Measurements from ENCODE around the gene NFATC2. TPM values are rescaled to one million over a fixed set of nuclear protein-coding genes. Genes with fewer than 3 reads are reported as not detected.

NFATC2 gene
- total RNA-seq, 4 donors from 2014 or later, result 8.8 to 15.6 (median 13.0) TPM

DNA sequence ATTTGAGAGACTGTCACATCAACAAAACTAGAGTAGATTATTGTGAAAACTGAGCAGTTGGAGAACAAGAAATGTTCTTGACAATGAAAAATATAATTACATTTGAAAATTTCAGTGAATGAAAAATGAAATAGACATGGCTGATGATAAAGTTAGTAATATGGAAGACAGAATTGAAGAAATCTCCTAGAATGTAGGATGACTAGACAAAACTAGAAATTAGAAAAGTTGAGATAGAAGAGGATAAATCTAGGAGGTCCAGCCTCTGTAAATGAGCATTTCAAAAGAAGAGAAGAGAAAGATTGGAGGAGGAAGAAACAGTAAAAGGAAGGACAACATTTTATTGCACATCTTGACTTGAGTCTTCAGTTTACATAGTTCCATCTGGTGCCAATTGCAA, 178.7 kb downstream of the NFATC2 start:
- Histone ChIP-seq H3K4me3 (no peak overlapping the region), H3K36me3 (no peaks in the 10 kb centered on the region), H3K4me1 (peaks cover 0 to 6% (median 3%) of the 10 kb centered on the region in 4 donors), H3K27me3 (no peaks in the 10 kb centered on the region), H3K27ac (replicated peaks in 1 of 4) (no peak overlapping the region), H3K9me3 (peaks cover 0 to 11% (median 9%) of the 10 kb centered on the region in 4 donors)
- intact Hi-C loops (cut with DNase I), result no loop called here
- DNase-seq (ENCODE audit: extremely low spot score), result no peak
- TF ChIP-seq EP300 (IDR thresholded peaks at IDR 0.05), result no peak
- no peak for TF ChIP-seq POLR2AphosphoS5 (IDR thresholded peaks at IDR 0.05)
- TF ChIP-seq, protein P1, sequence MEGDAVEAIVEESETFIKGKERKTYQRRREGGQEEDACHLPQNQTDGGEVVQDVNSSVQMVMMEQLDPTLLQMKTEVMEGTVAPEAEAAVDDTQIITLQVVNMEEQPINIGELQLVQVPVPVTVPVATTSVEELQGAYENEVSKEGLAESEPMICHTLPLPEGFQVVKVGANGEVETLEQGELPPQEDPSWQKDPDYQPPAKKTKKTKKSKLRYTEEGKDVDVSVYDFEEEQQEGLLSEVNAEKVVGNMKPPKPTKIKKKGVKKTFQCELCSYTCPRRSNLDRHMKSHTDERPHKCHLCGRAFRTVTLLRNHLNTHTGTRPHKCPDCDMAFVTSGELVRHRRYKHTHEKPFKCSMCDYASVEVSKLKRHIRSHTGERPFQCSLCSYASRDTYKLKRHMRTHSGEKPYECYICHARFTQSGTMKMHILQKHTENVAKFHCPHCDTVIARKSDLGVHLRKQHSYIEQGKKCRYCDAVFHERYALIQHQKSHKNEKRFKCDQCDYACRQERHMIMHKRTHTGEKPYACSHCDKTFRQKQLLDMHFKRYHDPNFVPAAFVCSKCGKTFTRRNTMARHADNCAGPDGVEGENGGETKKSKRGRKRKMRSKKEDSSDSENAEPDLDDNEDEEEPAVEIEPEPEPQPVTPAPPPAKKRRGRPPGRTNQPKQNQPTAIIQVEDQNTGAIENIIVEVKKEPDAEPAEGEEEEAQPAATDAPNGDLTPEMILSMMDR (IDR thresholded peaks at IDR 0.05), result no peak
- TF ChIP-seq POLR2A (IDR thresholded peaks at IDR 0.05; ENCODE audit: low read depth), result no peak

DNA sequence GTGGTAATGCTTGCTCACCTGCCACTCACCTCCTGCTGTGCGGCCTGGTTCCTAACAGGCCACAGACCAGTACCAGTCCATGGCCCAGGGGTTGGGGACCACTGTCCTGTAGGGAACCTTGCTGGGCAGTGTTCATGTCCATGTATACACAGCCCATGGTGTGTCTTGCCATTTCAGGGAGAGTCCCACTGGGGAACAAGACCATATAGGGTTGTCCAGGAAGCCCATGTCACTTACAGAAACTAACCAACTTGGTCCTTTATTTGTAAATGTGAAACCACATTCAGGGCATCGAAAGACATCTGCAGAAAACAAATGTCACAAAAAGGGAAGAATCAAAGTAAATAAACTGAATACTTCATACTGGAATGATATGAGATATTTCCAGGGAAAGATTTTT, 179.1 kb downstream of the NFATC2 start:
- intact Hi-C loops (cut with DNase I), result no loop called here
- Histone ChIP-seq H3K27ac (replicated peaks in 1 of 4) (no peak overlapping the region), H3K4me1 (peaks cover 0 to 6% (median 3%) of the 10 kb centered on the region in 4 donors), H3K36me3 (no peaks in the 10 kb centered on the region), H3K4me3 (no peak overlapping the region), H3K9me3 (peaks cover 0 to 11% (median 9%) of the 10 kb centered on the region in 4 donors), H3K27me3 (no peaks in the 10 kb centered on the region)
- TF ChIP-seq POLR2A (IDR thresholded peaks at IDR 0.05; ENCODE audit: low read depth) (no peak), EP300 (IDR thresholded peaks at IDR 0.05) (no peak), POLR2AphosphoS5 (IDR thresholded peaks at IDR 0.05) (no peak)
- TF ChIP-seq, protein P1 (IDR thresholded peaks at IDR 0.05), result no peak
- DNase-seq (ENCODE audit: extremely low spot score), result no peak
- WGBS, result 65% methylated on average over 2 of the region's 2 CpGs

DNA sequence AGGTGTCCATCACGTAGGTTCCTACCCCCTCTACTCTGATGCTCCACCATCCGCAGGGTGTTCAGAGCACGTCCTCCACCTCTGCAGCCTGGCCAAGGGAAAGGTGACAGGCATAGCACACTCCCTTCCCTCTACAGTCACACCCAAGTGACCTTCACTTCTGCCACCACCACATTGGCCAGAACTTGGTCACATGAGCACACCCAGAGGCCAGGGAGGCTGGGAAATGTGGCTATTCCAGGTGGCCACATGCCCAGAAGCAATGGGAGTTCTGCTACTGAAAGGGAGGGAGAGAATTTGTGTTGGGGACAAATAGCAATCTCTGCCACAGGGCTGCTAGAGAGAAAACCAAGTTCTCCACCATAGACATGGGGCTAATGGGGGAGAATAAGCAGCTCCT, 180.3 kb downstream of the NFATC2 start:
- Histone ChIP-seq H3K4me3 (no peak overlapping the region), H3K4me1 (peaks cover 0 to 6% (median 3%) of the 10 kb centered on the region in 4 donors), H3K9me3 (peaks cover 0 to 11% (median 9%) of the 10 kb centered on the region in 4 donors), H3K36me3 (no peaks in the 10 kb centered on the region), H3K27me3 (no peaks in the 10 kb centered on the region), H3K27ac (replicated peaks in 1 of 4) (no peak overlapping the region)
- TF ChIP-seq POLR2A (IDR thresholded peaks at IDR 0.05; ENCODE audit: low read depth) (no peak), EP300 (IDR thresholded peaks at IDR 0.05) (no peak), POLR2AphosphoS5 (IDR thresholded peaks at IDR 0.05) (no peak)
- TF ChIP-seq, protein P1 (IDR thresholded peaks at IDR 0.05), result no peak
- 92% methylated on average over 3 of the region's 3 CpGs for WGBS
- DNase-seq (ENCODE audit: extremely low spot score), result no peak
- intact Hi-C loops (cut with DNase I), result no loop called here

DNA sequence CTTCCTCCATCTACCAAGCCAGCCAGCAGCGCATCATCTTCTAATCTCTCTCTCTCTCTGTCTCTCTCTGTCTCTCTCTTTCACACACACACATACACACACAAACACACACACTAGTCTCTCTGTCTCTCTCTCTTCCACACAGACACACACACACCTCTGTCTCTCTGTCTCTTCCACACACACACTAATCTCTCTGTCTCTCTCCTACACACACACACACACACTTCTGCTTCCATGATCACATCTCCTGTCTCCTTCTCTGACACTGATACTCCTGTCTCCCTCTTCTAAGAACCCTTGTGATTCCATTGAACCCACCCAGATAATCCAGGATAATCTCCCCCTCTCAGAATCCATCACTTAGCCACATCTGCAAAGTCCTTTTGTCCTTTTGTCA, 181.3 kb downstream of the NFATC2 start:
- Histone ChIP-seq H3K4me3 (no peak overlapping the region), H3K36me3 (no peaks in the 10 kb centered on the region), H3K27me3 (no peaks in the 10 kb centered on the region), H3K4me1 (peaks cover 0 to 6% (median 3%) of the 10 kb centered on the region in 4 donors), H3K27ac (replicated peaks in 1 of 4) (no peak overlapping the region), H3K9me3 (peaks cover 0 to 11% (median 9%) of the 10 kb centered on the region in 4 donors)
- intact Hi-C loops (cut with DNase I), result no loop called here
- whole genome bisulfite sequencing, result 96% methylated on average over 1 of the region's 1 CpG
- TF ChIP-seq POLR2AphosphoS5 (IDR thresholded peaks at IDR 0.05), result no peak
- no peak for TF ChIP-seq EP300 (IDR thresholded peaks at IDR 0.05)
- TF ChIP-seq, protein P1 (IDR thresholded peaks at IDR 0.05), result no peak
- no peak for TF ChIP-seq POLR2A (IDR thresholded peaks at IDR 0.05; ENCODE audit: low read depth)
- DNase-seq (ENCODE audit: extremely low spot score), result no peak

Data from esophagus muscularis mucosa (tissue), 4 donors.